GM23248 (cell line): ENCODE data around the gene SPX.

Experiments
- EZH2 ChIP-seq: fragments of 200-600 bp; sonication (generic); IDR thresholded peaks from 2 replicates; pipeline ENCODE4 v1.6.1; 2018; ENCODE audit warnings: antibody characterized with exemption, mild to moderate bottlenecking; ENCODE audit not compliant: insufficient read depth, poor library complexity, severe bottlenecking
- EZH2phosphoT487 ChIP-seq: fragments of 200-600 bp; sonication (generic); IDR thresholded peaks from 2 replicates; pipeline ENCODE4 v1.6.1; 2018; ENCODE audit warnings: antibody characterized with exemption, moderate library complexity, mild to moderate bottlenecking, low read depth; ENCODE audit not compliant: insufficient read depth

- TF ChIP-seq EZH2phosphoT487: no peak
- no peak for TF ChIP-seq EZH2
Measured at GRCh38 chr12:21580748-21581516, 54.8 kb downstream of the SPX start.
